Endothelial cell of coronary artery (primary cell): Measurements from ENCODE around the gene HLA-DRB5. TPM values are rescaled to one million over a fixed set of nuclear protein-coding genes. Genes with fewer than 3 reads are reported as not detected.

Source experiments
- total RNA-seq: library from RNA; depleted of rRNA; stranded (reverse); fragments of >200 nt; gene quantifications from 2 replicates; pipeline ENCODE4 v1.2.3, GENCODE V29; 2014

The HLA-DRB5 gene
- total RNA-seq, result 0.09 and 0.19 TPM in 2 replicates

GRCh38 chr6:32529697-32530430 lies at the start of gene HLA-DRB5:
Gene HLA-DRB5, minus strand, starts transcription at chr6:32530287. Its CDS starts 63 bp downstream, at chr6:32530224.

Other genes starting within 250 kb of the HLA-DRB5 start
- gene TSBP1, start 158.4 kb downstream of the HLA-DRB5 start, total RNA-seq, result under 0.01 TPM in 1 of 2 replicates, not detected in the other
- not detected in 2 replicates for gene BTNL2, start 123.1 kb downstream of the HLA-DRB5 start, total RNA-seq
- gene HLA-DRA, start 90.4 kb downstream of the HLA-DRB5 start, total RNA-seq, result not detected in 2 replicates
- 0.09 and 8.3 TPM in 2 replicates for gene HLA-DRB1, start 59.6 kb upstream of the HLA-DRB5 start, total RNA-seq
- gene HLA-DQA1, start 107.1 kb upstream of the HLA-DRB5 start, total RNA-seq, result not detected in 2 replicates
- not detected in 2 replicates for gene HLA-DQB1, start 136.4 kb upstream of the HLA-DRB5 start, total RNA-seq
- not detected in 2 replicates for gene HLA-DQA2, start 211.1 kb upstream of the HLA-DRB5 start, total RNA-seq
- gene HLA-DQB2, start 233.2 kb upstream of the HLA-DRB5 start, total RNA-seq, result not detected in 2 replicates